ENCODE measurements around the gene THAP11. TPM values are rescaled to one million over a fixed set of nuclear protein-coding genes. Genes with fewer than 3 reads are reported as not detected.

Gene THAP11
- total and polyA plus RNA-seq, 2 of the 13 experiments (the other 11 are each of a cell fraction or from before 2014, with no cell fraction given), result 44.2 to 53.4 TPM

- TF ChIP-seq, protein P1, sequence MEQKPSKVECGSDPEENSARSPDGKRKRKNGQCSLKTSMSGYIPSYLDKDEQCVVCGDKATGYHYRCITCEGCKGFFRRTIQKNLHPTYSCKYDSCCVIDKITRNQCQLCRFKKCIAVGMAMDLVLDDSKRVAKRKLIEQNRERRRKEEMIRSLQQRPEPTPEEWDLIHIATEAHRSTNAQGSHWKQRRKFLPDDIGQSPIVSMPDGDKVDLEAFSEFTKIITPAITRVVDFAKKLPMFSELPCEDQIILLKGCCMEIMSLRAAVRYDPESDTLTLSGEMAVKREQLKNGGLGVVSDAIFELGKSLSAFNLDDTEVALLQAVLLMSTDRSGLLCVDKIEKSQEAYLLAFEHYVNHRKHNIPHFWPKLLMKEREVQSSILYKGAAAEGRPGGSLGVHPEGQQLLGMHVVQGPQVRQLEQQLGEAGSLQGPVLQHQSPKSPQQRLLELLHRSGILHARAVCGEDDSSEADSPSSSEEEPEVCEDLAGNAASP (CRISPR knock-in tag; IDR thresholded peaks at IDR 0.05; ENCODE audit: borderline replicate concordance), result no peak
- TF ChIP-seq, protein P2, sequence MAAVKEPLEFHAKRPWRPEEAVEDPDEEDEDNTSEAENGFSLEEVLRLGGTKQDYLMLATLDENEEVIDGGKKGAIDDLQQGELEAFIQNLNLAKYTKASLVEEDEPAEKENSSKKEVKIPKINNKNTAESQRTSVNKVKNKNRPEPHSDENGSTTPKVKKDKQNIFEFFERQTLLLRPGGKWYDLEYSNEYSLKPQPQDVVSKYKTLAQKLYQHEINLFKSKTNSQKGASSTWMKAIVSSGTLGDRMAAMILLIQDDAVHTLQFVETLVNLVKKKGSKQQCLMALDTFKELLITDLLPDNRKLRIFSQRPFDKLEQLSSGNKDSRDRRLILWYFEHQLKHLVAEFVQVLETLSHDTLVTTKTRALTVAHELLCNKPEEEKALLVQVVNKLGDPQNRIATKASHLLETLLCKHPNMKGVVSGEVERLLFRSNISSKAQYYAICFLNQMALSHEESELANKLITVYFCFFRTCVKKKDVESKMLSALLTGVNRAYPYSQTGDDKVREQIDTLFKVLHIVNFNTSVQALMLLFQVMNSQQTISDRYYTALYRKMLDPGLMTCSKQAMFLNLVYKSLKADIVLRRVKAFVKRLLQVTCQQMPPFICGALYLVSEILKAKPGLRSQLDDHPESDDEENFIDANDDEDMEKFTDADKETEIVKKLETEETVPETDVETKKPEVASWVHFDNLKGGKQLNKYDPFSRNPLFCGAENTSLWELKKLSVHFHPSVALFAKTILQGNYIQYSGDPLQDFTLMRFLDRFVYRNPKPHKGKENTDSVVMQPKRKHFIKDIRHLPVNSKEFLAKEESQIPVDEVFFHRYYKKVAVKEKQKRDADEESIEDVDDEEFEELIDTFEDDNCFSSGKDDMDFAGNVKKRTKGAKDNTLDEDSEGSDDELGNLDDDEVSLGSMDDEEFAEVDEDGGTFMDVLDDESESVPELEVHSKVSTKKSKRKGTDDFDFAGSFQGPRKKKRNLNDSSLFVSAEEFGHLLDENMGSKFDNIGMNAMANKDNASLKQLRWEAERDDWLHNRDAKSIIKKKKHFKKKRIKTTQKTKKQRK (IDR thresholded peaks at IDR 0.05; ENCODE audit: low read length), result no peak
- TF ChIP-seq MYC (CRISPR knock-in tag; IDR thresholded peaks at IDR 0.05; ENCODE audit: borderline replicate concordance) (no peak), BRF2 (CRISPR knock-in tag; IDR thresholded peaks at IDR 0.05) (no peak), ZNF550 (CRISPR knock-in tag; IDR thresholded peaks at IDR 0.05; ENCODE audit: borderline replicate concordance) (no peak), ZBTB8A (CRISPR knock-in tag; IDR thresholded peaks at IDR 0.05; ENCODE audit: borderline replicate concordance, low read depth) (no peak), ATRX (CRISPR knock-in tag; IDR thresholded peaks at IDR 0.05; ENCODE audit: borderline replicate concordance) (no peak), PCBP1 (IDR thresholded peaks at IDR 0.05; ENCODE audit: borderline replicate concordance, low read depth, low read length) (no peak), NCOA5 (CRISPR knock-in tag; IDR thresholded peaks at IDR 0.05) (no peak), IRX3 (CRISPR knock-in tag; IDR thresholded peaks at IDR 0.05; ENCODE audit: borderline replicate concordance, low read depth) (no peak), REXO4 (CRISPR knock-in tag; IDR thresholded peaks at IDR 0.05; ENCODE audit: borderline replicate concordance) (no peak), THYN1 (CRISPR knock-in tag; IDR thresholded peaks at IDR 0.05; ENCODE audit: borderline replicate concordance, low read depth) (no peak), MAF1 (CRISPR knock-in tag; IDR thresholded peaks at IDR 0.05; ENCODE audit: borderline replicate concordance) (no peak), FOXA3 (CRISPR knock-in tag; IDR thresholded peaks at IDR 0.05) (peak; percentile 73), RBM22 (optimal IDR thresholded peaks at IDR 0.05; ENCODE audit: low read length) (no peak), ZNF317 (CRISPR knock-in tag; IDR thresholded peaks at IDR 0.05) (no peak), ZNF547 (CRISPR knock-in tag; IDR thresholded peaks at IDR 0.05) (no peak), HMG20B (CRISPR knock-in tag; conservative IDR thresholded peaks at IDR 0.05) (no peak), JUN (CRISPR knock-in tag; IDR thresholded peaks at IDR 0.05) (no peak), SRSF4 (IDR thresholded peaks at IDR 0.05; ENCODE audit: low read depth, low read length, poor library complexity, severe bottlenecking) (no peak), XRCC5 (optimal IDR thresholded peaks at IDR 0.05; ENCODE audit: low read length) (no peak), ZNF143 (CRISPR knock-in tag; IDR thresholded peaks at IDR 0.05) (no peak), ZEB1 (IDR thresholded peaks at IDR 0.05; ENCODE audit: insufficient replicate concordance, low read depth) (no peak), ZNF33B (CRISPR knock-in tag; IDR thresholded peaks at IDR 0.05) (no peak), SNAI1 (CRISPR knock-in tag; IDR thresholded peaks at IDR 0.05; ENCODE audit: borderline replicate concordance) (no peak), HNRNPL (IDR thresholded peaks at IDR 0.05; ENCODE audit: low read depth, low read length) (no peak)
Measured at GRCh38 chr16:67804853-67805542, 37.1 kb upstream of the THAP11 start (continued).

All from HepG2 (cell line).